Fibroblast of lung (primary cell): ENCODE measurements around the gene SLC25A40. TPM values are rescaled to one million over a fixed set of nuclear protein-coding genes. Genes with fewer than 3 reads are reported as not detected.

Experiments used
- DNase-seq, 2 donors: peaks; one replicate each; pipeline versions ENCODE4 v3.0.0 to v3.0.0-alpha.2; 2010; ENCODE audit warnings: low read depth in 2 of 2
- H2AFZ ChIP-seq: 2 replicates; pipeline ENCODE4 v1.5.1; 2012; ENCODE audit warnings: low read length, control low read depth, inconsistent platforms
- H3K27ac ChIP-seq: 2 replicates; pipeline ENCODE4 v1.5.1; 2011; ENCODE audit warnings: low read length, control low read depth; ENCODE audit not compliant: insufficient read depth
- H3K27me3 ChIP-seq: 2 replicates; pipeline ENCODE4 v1.5.1; 2011; ENCODE audit warnings: mild to moderate bottlenecking, low read length; ENCODE audit not compliant: control insufficient read depth, insufficient read depth
- H3K36me3 ChIP-seq: 2 replicates; pipeline ENCODE4 v1.5.1; 2011; ENCODE audit warnings: low read length; ENCODE audit not compliant: control insufficient read depth, insufficient read depth
- H3K4me1 ChIP-seq: 2 replicates; pipeline ENCODE4 v1.5.1; 2011; ENCODE audit warnings: low read length; ENCODE audit not compliant: control insufficient read depth, insufficient read depth; ENCODE audit errors: extremely low read depth
- H3K4me2 ChIP-seq: 2 replicates; pipeline ENCODE4 v1.5.1; 2011; ENCODE audit warnings: low read length, control low read depth; ENCODE audit not compliant: insufficient read depth; ENCODE audit errors: extremely low read depth
- H3K4me3 ChIP-seq, 4 experiments: fragments of 200-600 bp in 1 of 4; sonication (generic) in 1 of 4; replicated peaks in 1 of 4; 2 replicates each; pipeline ENCODE4 v1.5.1; 2011 to 2016; ENCODE audit warnings: low read length in 4 of 4, low read depth in 3 of 4, mild to moderate bottlenecking in 3 of 4, control low read depth in 2 of 4, inconsistent platforms in 1 of 4, mixed read lengths in 1 of 4; ENCODE audit not compliant: insufficient read depth in 1 of 4; ENCODE audit errors: control extremely low read depth in 1 of 4
- H3K79me2 ChIP-seq: 2 replicates; pipeline ENCODE4 v1.5.1; 2012; ENCODE audit warnings: mild to moderate bottlenecking, low read length, inconsistent platforms; ENCODE audit not compliant: control insufficient read depth, insufficient read depth
- H3K9ac ChIP-seq: 2 replicates; pipeline ENCODE4 v1.5.1; 2011; ENCODE audit warnings: mild to moderate bottlenecking, low read length, control low read depth; ENCODE audit not compliant: insufficient read depth
- H3K9me3 ChIP-seq: 2 replicates; pipeline ENCODE4 v1.5.1; 2012; ENCODE audit warnings: low read depth, low read length; ENCODE audit not compliant: control insufficient read depth, insufficient read depth
- H4K20me1 ChIP-seq: 2 replicates; pipeline ENCODE4 v1.5.1; 2011; ENCODE audit warnings: low read length; ENCODE audit not compliant: control insufficient read depth, insufficient read depth; ENCODE audit errors: extremely low read depth
- CTCF ChIP-seq, 2 donors: IDR thresholded peaks in 1 of 2; conservative IDR thresholded peaks in 1 of 2; 1 replicate in 1 of 2; 2 replicates in 1 of 2; pipeline ENCODE4 v1.5.1; 2011 to 2012; ENCODE audit warnings: low read length in 2 of 2, control low read depth in 1 of 2, inconsistent platforms in 1 of 2, low read depth in 1 of 2, mild to moderate bottlenecking in 1 of 2
- EZH2 ChIP-seq: IDR thresholded peaks from 2 replicates; pipeline ENCODE4 v1.5.1; 2012; ENCODE audit warnings: low read length, control low read depth, mild to moderate bottlenecking; ENCODE audit errors: missing control alignments
- polyA plus RNA-seq, 2 donors: library from polyadenylated mRNA; depleted of rRNA in 1 of 2; stranded (reverse) in 1 of 2; unstranded in 1 of 2; fragments of >200 nt; gene quantifications; 2 replicates each; pipeline ENCODE4 v1.2.1, GENCODE V29; 2011 to 2012; ENCODE audit warnings: missing spikeins in 1 of 2
- total RNA-seq: library from RNA; depleted of rRNA; stranded (reverse); fragments of >200 nt; gene quantifications from 2 replicates; pipeline ENCODE4 v1.2.1, GENCODE V29; 2014

SLC25A40 gene
- total and polyA plus RNA-seq, 2 donors (not counting 1 experiment from before 2014, with no cell fraction given) = 6.3 to 10.2 TPM

GRCh38 chr7:87877366-87878040, 1.3 kb upstream of the SLC25A40 start:
- Histone ChIP-seq H2AFZ (peak overlapping the region; percentile 35), H4K20me1 (no peaks in the 10 kb centered on the region), H3K79me2 (peaks cover 79% of the 10 kb centered on the region), H3K4me3 (peak overlapping the region; percentile 69 to 99 (median 80)), H3K4me2 (peak overlapping the region; percentile 86), H3K9me3 (no peaks in the 10 kb centered on the region), H3K27me3 (no peaks in the 10 kb centered on the region), H3K9ac (peak overlapping the region; percentile 83), H3K36me3 (peaks cover 3% of the 10 kb centered on the region), H3K27ac (peak overlapping the region; percentile 75), H3K4me1 (no peaks in the 10 kb centered on the region)
- peak; percentile 4 to 31 for DNase-seq
- TF ChIP-seq EZH2 (no peak), CTCF (conservative IDR thresholded peaks at IDR 0.05 in 1 of 2, IDR thresholded peaks at IDR 0.05 in 1 of 2; ENCODE audit: low read depth in 1 of 2, low read length in 2 of 2) (no peak)

- H3K9ac ChIP-seq = peak overlapping the region; percentile 83
- H3K27ac ChIP-seq = peak overlapping the region; percentile 75
- peak overlapping the region; percentile 69 to 99 (median 80) for H3K4me3 ChIP-seq
- no peaks in the 10 kb centered on the region for H3K9me3 ChIP-seq
- no peaks in the 10 kb centered on the region for H4K20me1 ChIP-seq
- peak overlapping the region; percentile 86 for H3K4me2 ChIP-seq
- peak overlapping the region; percentile 35 for H2AFZ ChIP-seq
- peaks cover 3% of the 10 kb centered on the region for H3K36me3 ChIP-seq
- peak; percentile 62 to 64 for DNase-seq
- no peaks in the 10 kb centered on the region for H3K4me1 ChIP-seq
- TF ChIP-seq EZH2 = no peak
- no peak for TF ChIP-seq CTCF (conservative IDR thresholded peaks at IDR 0.05 in 1 of 2, IDR thresholded peaks at IDR 0.05 in 1 of 2; ENCODE audit: low read depth in 1 of 2, low read length in 2 of 2)
- H3K27me3 ChIP-seq = no peaks in the 10 kb centered on the region
- H3K79me2 ChIP-seq = peaks cover 76% of the 10 kb centered on the region
Measured at GRCh38 chr7:87876869-87877234, 692 bp upstream of the SLC25A40 start.

- peak overlapping the region; percentile 74 for H3K27ac ChIP-seq
- no peak for TF ChIP-seq EZH2
- no peak for TF ChIP-seq CTCF (conservative IDR thresholded peaks at IDR 0.05 in 1 of 2, IDR thresholded peaks at IDR 0.05 in 1 of 2; ENCODE audit: low read depth in 1 of 2, low read length in 2 of 2)
- peak overlapping the region; percentile 90 for H3K4me2 ChIP-seq
- H3K4me3 ChIP-seq = peak overlapping the region; percentile 69 to 83 (median 76)
- H3K79me2 ChIP-seq = peaks cover 74% of the 10 kb centered on the region
- peak overlapping the region; percentile 73 for H2AFZ ChIP-seq
- H3K9ac ChIP-seq = peak overlapping the region; percentile 83
- H3K4me1 ChIP-seq = no peaks in the 10 kb centered on the region
- no peaks in the 10 kb centered on the region for H3K27me3 ChIP-seq
- DNase-seq = peak in 1 of 2 donors; percentile 12
- H4K20me1 ChIP-seq = no peaks in the 10 kb centered on the region
- no peaks in the 10 kb centered on the region for H3K36me3 ChIP-seq
- no peaks in the 10 kb centered on the region for H3K9me3 ChIP-seq
Measured at GRCh38 chr7:87875151-87876039, 765 bp downstream of the SLC25A40 start.
